ENCODE results near the gene CLCA1. TPM values are rescaled to one million over a fixed set of nuclear protein-coding genes. Genes with fewer than 3 reads are reported as not detected.

The CLCA1 gene
- not detected in 2 replicates for total RNA-seq (ENCODE audit: low replicate concordance)

GRCh38 chr1:86468501-86468977, at the start of gene CLCA1:
Gene CLCA1 (plus strand): TSS chr1:86468927. CDS start chr1:86468972, 45 bp downstream.
- Mint-ChIP-seq H3K9me3 (no peaks in the 10 kb centered on the region), H3K27ac (no peak within 1 kb of the TSS), H3K27me3 (ENCODE audit: insufficient read depth, low read depth) (no peaks in the 10 kb centered on the region), H3K36me3 (no peaks in the 10 kb centered on the region), H3K4me3 (no peak within 1 kb of the TSS), H3K4me1 (no peaks in the 10 kb centered on the region)
- H2AFZ ChIP-seq (replicated peaks) = no peak within 1 kb of the TSS
- no peak within 1 kb of the TSS for H3K9ac ChIP-seq
- no peak within 1 kb of the TSS for H3K4me2 ChIP-seq
- no peaks in the 10 kb centered on the region for H4K20me1 ChIP-seq (ENCODE audit: low read depth)
- H3K27me3 ChIP-seq = no peaks in the 10 kb centered on the region
- no peaks in the 10 kb centered on the region for H3K36me3 ChIP-seq
- TF ChIP-seq EZH2phosphoT487 (IDR thresholded peaks at IDR 0.05) (no peak), CTCF (IDR thresholded peaks at IDR 0.05) (no peak)
- no peaks in the 10 kb centered on the region for H3F3A ChIP-seq (ENCODE audit: low read depth)
- H3K4me1 ChIP-seq = no peaks in the 10 kb centered on the region
- H3K9me3 ChIP-seq (ENCODE audit: low read depth) = no peaks in the 10 kb centered on the region
- no peak for DNase-seq (ENCODE audit: low spot score)
- H3K79me2 ChIP-seq (ENCODE audit: low read depth) = no peaks in the 10 kb centered on the region
- no peak within 1 kb of the TSS for H3K27ac ChIP-seq
- H3K4me3 ChIP-seq = no peak within 1 kb of the TSS

GRCh38 chr1:86419277-86419903, 49.3 kb upstream of the CLCA1 start:
- H3K4me1 Mint-ChIP-seq = peaks cover 5% of the 10 kb centered on the region
- H3K27ac Mint-ChIP-seq = no peak overlapping the region
- TF ChIP-seq EZH2phosphoT487 (IDR thresholded peaks at IDR 0.05) (no peak), EZH2 (IDR thresholded peaks at IDR 0.05) (no peak), CTCF (IDR thresholded peaks at IDR 0.05) (peak; percentile 49)
- Histone ChIP-seq H3K79me2 (ENCODE audit: low read depth) (no peaks in the 10 kb centered on the region), H3K9me3 (ENCODE audit: low read depth) (no peaks in the 10 kb centered on the region), H3F3A (ENCODE audit: low read depth) (no peaks in the 10 kb centered on the region), H3K4me3 (no peak overlapping the region), H3K9ac (no peak overlapping the region), H3K27me3 (no peaks in the 10 kb centered on the region), H3K4me1 (no peaks in the 10 kb centered on the region), H3K4me2 (no peak overlapping the region), H3K36me3 (no peaks in the 10 kb centered on the region), H2AFZ (replicated peaks) (no peak overlapping the region), H3K27ac (no peak overlapping the region), H4K20me1 (ENCODE audit: low read depth) (no peaks in the 10 kb centered on the region)
- no peaks in the 10 kb centered on the region for H3K36me3 Mint-ChIP-seq
- H3K9me3 Mint-ChIP-seq = no peaks in the 10 kb centered on the region
- no peaks in the 10 kb centered on the region for H3K27me3 Mint-ChIP-seq (ENCODE audit: insufficient read depth, low read depth)
- DNase-seq (ENCODE audit: low spot score) = peak; percentile 15
- no peak overlapping the region for H3K4me3 Mint-ChIP-seq

GRCh38 chr1:86421601-86422280, 47.0 kb upstream of the CLCA1 start:
- no peaks in the 10 kb centered on the region for H3F3A ChIP-seq (ENCODE audit: low read depth)
- no peak overlapping the region for H3K4me3 Mint-ChIP-seq
- TF ChIP-seq CTCF (IDR thresholded peaks at IDR 0.05) = no peak
- no peak for TF ChIP-seq EZH2phosphoT487 (IDR thresholded peaks at IDR 0.05)
- no peak for TF ChIP-seq EZH2 (IDR thresholded peaks at IDR 0.05)
- H3K27me3 ChIP-seq = no peaks in the 10 kb centered on the region
- no peak overlapping the region for H3K4me2 ChIP-seq
- DNase-seq (ENCODE audit: low spot score) = no peak
- H4K20me1 ChIP-seq (ENCODE audit: low read depth) = no peaks in the 10 kb centered on the region
- no peaks in the 10 kb centered on the region for H3K9me3 ChIP-seq (ENCODE audit: low read depth)
- H3K27ac Mint-ChIP-seq = no peak overlapping the region
- H3K9ac ChIP-seq = no peak overlapping the region
- H3K36me3 ChIP-seq = no peaks in the 10 kb centered on the region
- H3K27ac ChIP-seq = no peak overlapping the region
- H3K9me3 Mint-ChIP-seq = no peaks in the 10 kb centered on the region
- no peak overlapping the region for H3K4me3 ChIP-seq
- H3K4me1 Mint-ChIP-seq = peaks cover 5% of the 10 kb centered on the region
- no peaks in the 10 kb centered on the region for H3K79me2 ChIP-seq (ENCODE audit: low read depth)
- no peaks in the 10 kb centered on the region for H3K27me3 Mint-ChIP-seq (ENCODE audit: insufficient read depth, low read depth)
- no peaks in the 10 kb centered on the region for H3K36me3 Mint-ChIP-seq
- no peak overlapping the region for H2AFZ ChIP-seq (replicated peaks)
- H3K4me1 ChIP-seq = no peaks in the 10 kb centered on the region
